Ishikawa (cell line): ENCODE data around the gene MLNR.

Experiments used
- CEBPB ChIP-seq: IDR thresholded peaks from 2 replicates; pipeline ENCODE4 v1.6.1; 2012
- CREB1 ChIP-seq: IDR thresholded peaks from 2 replicates; pipeline ENCODE4 v1.6.1; 2012; ENCODE audit warnings: low read depth
- EGR1 ChIP-seq: IDR thresholded peaks from 2 replicates; pipeline ENCODE4 v1.6.1; 2012
- EP300 ChIP-seq: IDR thresholded peaks from 2 replicates; pipeline ENCODE4 v1.6.1; 2012; ENCODE audit warnings: borderline replicate concordance
- MAX ChIP-seq: IDR thresholded peaks from 2 replicates; pipeline ENCODE4 v1.6.1; 2012
- NFIC ChIP-seq: IDR thresholded peaks from 2 replicates; pipeline ENCODE4 v1.6.1; 2012
- RAD21 ChIP-seq: IDR thresholded peaks from 2 replicates; pipeline ENCODE4 v1.6.1; 2012; ENCODE audit warnings: low read depth
- REST ChIP-seq: IDR thresholded peaks from 2 replicates; pipeline ENCODE4 v1.6.1; 2012; ENCODE audit warnings: low read depth, mild to moderate bottlenecking
- TAF1 ChIP-seq: IDR thresholded peaks from 2 replicates; pipeline ENCODE4 v1.6.1; 2012; ENCODE audit warnings: low read depth, mild to moderate bottlenecking
- TCF12 ChIP-seq: IDR thresholded peaks from 2 replicates; pipeline ENCODE4 v1.6.1; 2012; ENCODE audit warnings: low read depth
- TEAD4 ChIP-seq: IDR thresholded peaks from 2 replicates; pipeline ENCODE4 v1.6.1; 2012

GRCh38 chr13:49248622-49249002 is 28.5 kb downstream of the MLNR start:
- TF ChIP-seq TEAD4: no peak
- no peak for TF ChIP-seq EP300
- no peak for TF ChIP-seq TAF1
- TF ChIP-seq TCF12: no peak
- TF ChIP-seq RAD21: no peak
- TF ChIP-seq CEBPB: peak; percentile 48; the same call in 1 of the 2 replicates
- no peak for TF ChIP-seq NFIC
- TF ChIP-seq REST: no peak
- TF ChIP-seq MAX: no peak
- TF ChIP-seq EGR1: no peak
- no peak for TF ChIP-seq CREB1
